ENCODE measurements around the gene STAMBP.
"Not testable (repeated sequence)": the region's sequence is repeated elsewhere in the genome, so short reads cannot be mapped to it uniquely, and the experiment has no call there.

The STAMBP gene

DNA sequence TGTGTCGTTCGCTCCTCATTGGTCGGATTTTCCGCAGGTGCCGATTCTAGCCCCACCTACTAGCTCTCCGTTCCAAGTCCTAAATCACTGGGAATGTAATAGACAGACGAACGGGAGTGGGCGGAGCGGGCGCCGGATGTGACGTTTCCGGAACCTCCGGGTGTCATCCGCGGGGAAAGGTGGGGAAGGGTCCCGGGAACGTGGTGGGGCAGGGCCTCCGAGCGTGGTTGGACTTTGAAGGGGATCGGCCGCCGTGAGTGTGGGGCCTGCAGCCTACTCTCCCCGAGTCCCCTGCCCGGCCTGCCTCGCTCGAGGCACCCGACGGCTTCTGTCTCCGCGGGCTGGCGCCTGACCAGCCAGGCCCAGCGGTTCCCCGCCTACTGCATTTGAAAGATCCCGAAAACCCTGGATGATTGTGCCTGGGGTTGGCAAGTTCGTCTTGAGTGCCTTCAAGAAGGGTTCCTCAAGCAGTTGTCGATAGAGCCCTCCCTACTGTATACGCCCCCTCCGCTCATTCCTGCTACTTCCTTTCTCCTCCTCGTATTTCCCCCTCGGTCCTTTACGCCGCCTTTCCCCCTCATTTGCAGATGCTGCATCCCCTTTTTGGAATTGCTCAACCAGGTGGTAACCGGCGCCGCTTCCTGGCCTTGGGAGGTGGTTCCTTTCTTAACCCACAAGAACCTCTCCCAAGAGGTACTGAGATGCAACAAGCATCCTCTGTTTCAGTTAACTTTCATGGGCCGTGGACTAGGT is at the start of gene STAMBP:
TSS of gene STAMBP (plus strand) at position 144 of the 753 bp plus-strand sequence. CDS start 1,896 bp downstream, outside the sequence.
- peak; percentile 86 to 87 for DNase-seq

DNA sequence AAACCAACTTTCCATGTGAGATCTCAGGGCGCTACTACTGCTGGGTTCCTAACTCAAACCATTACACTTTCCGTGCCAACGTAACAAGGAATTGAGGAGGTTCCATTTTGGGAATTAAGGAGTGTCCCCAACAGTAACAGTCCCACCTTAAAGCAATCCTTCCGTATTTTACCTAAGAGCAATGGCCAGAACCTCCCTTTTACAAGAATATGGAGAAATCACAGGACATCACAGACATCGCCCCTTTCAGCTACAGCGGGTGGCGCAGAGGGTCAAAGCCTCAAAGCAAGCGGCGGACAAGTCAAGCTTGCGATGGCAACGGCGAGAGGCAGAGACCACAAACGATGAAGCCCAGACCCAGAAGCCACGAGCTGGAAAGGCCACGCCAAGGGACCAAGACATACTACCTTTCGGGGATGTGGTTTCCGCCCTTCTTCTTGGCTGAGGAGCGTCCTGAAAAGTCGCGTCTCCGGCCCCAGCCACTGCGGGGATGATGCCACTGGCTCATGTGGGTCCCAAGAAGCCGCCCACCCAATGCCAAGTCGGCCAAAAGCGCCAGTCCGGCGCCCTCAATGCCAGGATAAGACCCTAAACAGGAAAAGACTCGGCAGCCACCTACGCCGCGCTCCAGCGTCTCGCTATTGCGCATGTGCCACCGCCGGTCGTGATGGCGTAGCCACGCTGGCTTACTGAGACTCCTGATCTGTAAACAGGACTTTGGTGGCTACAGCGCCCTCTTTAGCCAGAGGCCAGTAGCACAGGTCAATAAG is 49.1 kb upstream of the STAMBP start, which contains the start of gene DUSP11:
TSS of gene DUSP11 (minus strand) at position 637 of the 770 bp plus-strand sequence. CDS start at position 508, 129 bp downstream.
- peak; percentile 97 to 98 for DNase-seq

DNA sequence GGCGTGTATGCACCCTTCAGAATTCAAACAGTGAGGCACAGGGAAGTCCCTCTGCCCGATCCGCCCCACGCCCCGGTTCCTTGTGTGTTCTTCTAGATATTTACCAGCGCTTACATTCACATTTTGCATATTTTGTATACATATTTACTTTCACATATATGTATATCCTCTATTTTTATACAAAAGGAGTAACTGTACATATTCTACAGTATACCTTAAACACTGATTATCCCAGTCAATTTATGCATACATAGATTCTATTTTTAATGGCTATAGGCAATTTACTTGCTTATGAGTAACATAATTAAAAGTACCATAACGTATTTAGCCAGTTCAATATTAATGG is 48.6 kb upstream of the STAMBP start:
- DNase-seq: no peak

- DNase-seq: not testable (repeated sequence)
Measured at GRCh38 chr2:73783402-73783801, 45.4 kb upstream of the STAMBP start.

- DNase-seq: not testable (repeated sequence)
Measured at GRCh38 chr2:73783883-73784282, 44.9 kb upstream of the STAMBP start, which contains the start of gene C2orf78. TSS of gene C2orf78 (plus strand) at chr2:73784183. CDS start at chr2:73784310, 127 bp downstream.

DNA sequence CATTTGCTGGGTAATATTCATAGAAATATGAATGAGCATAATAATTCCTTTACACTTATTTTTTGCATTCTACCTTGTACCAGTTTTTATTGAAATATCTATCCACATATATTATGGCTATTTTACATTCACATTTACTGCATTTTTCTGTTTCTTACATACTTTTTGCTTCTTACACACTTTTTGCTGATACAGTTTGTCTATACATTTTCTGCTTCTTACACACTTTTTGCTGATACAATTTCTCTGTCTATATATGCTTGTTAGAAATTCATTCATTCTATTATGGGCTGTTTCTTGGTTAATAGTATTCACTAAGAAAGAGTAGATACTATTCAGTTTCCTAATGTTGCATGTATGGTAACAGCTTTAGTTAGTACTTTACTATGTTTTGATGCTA is 16.9 kb upstream of the STAMBP start:
- no peak for DNase-seq

- no peak for DNase-seq
Measured at GRCh38 chr2:73812635-73813034, 16.1 kb upstream of the STAMBP start.

DNA sequence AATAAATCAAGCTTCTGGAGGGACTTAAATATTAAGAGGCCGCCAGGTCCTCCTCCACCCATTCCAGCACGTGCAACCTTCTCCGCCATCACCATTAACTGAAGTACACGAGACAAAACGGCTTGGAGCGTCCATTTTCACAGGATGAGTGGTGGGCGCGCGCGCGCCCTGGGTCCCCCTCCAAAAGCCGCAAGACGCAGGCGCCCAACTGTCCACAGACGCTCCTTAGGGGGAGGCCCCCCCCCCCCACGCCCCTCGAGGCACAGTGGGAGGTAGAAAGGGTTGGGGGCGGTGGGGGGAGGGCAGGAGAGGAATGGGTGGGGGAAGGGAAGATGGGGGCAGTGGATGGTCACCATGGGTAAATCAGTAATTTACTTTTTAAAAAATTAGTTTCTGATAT is 10.5 kb upstream of the STAMBP start:
- DNase-seq: no peak

- DNase-seq: no peak
Measured at GRCh38 chr2:73821227-73821626, 7.5 kb upstream of the STAMBP start.

DNA sequence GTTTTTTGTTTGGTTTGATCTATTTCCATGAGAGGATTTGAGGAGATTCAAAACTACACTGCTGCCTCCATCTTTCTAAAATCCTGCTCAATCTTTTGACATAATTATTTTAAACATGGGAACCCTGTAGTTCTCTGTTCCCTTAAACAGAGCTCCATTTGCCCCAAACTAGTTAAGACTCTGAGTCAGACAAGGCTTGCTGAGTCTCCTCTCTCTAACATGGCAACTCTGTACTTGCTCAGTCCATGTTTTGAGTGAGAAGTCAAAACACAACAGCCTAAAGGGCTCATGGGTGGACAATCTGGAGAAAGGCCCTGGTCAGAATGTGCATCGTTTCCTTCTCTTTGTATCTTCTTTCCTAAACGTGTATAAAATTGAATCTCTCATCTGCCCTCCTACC is 7.1 kb upstream of the STAMBP start:
- DNase-seq: no peak

DNA sequence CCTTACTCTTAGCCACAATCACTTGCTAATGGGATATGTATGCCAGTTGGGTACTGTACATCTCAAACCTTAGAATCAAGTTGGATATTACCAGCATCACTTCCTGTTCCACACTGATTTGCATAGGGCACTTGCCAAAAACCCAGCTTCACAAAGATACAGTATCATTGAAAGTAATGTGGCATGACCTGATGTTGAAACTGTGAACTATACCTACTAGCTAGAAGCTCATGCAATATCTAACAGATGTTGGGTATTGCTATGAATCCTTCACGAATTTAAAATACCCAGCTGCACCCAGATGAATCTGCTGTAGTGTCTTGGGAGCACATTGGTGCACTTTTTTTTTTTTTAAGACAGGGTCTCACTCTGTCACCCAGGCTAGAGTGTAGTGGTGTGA is 6.5 kb upstream of the STAMBP start:
- no peak for DNase-seq

- no peak for DNase-seq
Measured at GRCh38 chr2:73822991-73823390, 5.8 kb upstream of the STAMBP start.

- no peak for DNase-seq
Measured at GRCh38 chr2:73823416-73823815, 5.3 kb upstream of the STAMBP start.

DNA sequence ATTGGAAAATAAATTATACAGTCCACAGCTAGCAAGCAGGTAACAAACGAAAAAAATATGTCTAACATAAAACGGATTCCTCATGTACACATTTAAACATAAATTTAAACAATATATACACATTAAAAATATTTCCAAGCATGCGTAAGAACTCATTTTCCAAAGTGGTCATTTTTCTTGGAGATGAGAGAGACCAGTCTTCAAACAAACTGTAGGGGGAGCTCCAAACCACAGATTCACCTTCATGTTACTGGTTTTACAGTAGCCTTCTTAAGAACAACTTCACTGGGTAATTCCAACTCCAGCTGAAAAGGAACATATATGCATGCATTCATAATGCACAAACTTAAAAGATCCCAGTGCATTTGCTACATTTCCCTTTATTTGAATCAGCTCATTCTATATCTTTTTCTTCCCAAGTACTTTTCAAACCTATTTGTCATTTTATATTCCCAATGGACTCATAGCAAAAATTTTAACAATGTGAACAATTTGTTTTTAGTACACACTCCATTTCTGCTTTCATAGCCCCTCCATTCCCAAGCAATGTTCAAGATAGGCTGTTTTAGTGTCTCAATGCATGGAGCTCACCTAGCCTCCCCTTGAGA is 4.7 kb upstream of the STAMBP start:
- no peak for DNase-seq

GRCh38 chr2:73825408-73825807 is 3.4 kb upstream of the STAMBP start:
- no peak for DNase-seq

DNA sequence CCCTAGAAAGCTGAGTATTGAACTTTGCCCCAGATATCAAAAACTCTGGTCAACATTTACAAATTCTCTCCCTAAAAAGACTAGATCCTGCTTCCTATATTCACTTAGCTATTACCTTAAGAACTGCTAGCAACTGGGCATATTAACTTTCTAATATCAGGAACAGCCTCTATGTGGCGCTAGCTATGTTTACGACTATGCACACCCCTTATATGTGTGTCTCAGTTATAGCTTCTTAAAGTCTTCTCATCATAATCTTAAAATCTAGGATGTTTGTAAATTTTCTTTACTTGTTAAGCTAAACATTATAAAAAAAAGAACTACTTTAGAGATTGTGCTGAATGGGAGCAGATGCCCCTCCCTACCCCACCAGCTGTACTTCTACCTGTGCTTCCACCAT is 1.7 kb upstream of the STAMBP start:
- DNase-seq: no peak

GRCh38 chr2:73827660-73828388 is 937 bp upstream of the STAMBP start:
- DNase-seq: no peak

DNA sequence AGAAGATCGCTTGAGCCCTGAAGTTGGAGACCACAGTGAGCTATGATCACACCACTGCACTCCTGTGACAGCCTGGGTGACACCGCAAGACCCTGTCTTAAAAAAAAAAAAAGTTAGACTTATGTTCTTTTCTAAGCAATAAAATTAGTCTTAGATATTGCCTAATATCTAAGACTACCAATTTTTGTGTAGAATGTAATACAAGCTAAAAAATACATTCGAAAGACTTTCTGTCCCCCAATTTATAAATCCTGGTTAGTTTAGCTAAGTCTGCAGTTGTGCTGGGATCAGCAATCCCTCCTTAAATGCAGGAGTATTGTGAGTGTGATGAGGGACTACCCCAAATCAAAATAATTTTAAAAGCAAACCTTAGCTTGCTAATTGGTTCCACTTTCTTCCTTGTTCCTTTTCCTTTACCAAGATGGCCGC is 358 bp upstream of the STAMBP start:
- DNase-seq: no peak

- peak; percentile 6 to 22 for DNase-seq
Measured at GRCh38 chr2:73830871-73831401, 2.2 kb downstream of the STAMBP start.

- no peak for DNase-seq
Measured at GRCh38 chr2:73832930-73833329, 4.2 kb downstream of the STAMBP start.

GRCh38 chr2:73836141-73836943 is 7.6 kb downstream of the STAMBP start:
- DNase-seq: no peak
